NCI-H146 treated with DMSO at 0.1 percent for 48 hours (cell line): ENCODE results near the gene SETD3.

Experiments
- DNase-seq: peaks from one replicate; lab custom pipeline; 2025; ENCODE audit not compliant: unreplicated experiment; lab: John Stamatoyannopoulos, UW

The SETD3 gene

GRCh38 chr14:99397698-99398097 is 83.0 kb downstream of the SETD3 start:
- no peak for DNase-seq

- DNase-seq: no peak
Observed at GRCh38 chr14:99395909-99396530, 84.6 kb downstream of the SETD3 start.

- DNase-seq: no peak
Observed at GRCh38 chr14:99394602-99395156, 86.0 kb downstream of the SETD3 start.

- DNase-seq: no peak
Observed at GRCh38 chr14:99393059-99393655, 87.5 kb downstream of the SETD3 start.

- DNase-seq: no peak
Observed at GRCh38 chr14:99391671-99392070, 89.0 kb downstream of the SETD3 start.

- no peak for DNase-seq
Observed at GRCh38 chr14:99389174-99389826, 91.4 kb downstream of the SETD3 start.

GRCh38 chr14:99388286-99388685 is 92.4 kb downstream of the SETD3 start:
- no peak for DNase-seq

- DNase-seq: no peak
Observed at GRCh38 chr14:99387880-99388279, 92.8 kb downstream of the SETD3 start.

GRCh38 chr14:99384450-99385417 is 95.9 kb downstream of the SETD3 start:
- no peak for DNase-seq

- DNase-seq: no peak
Observed at GRCh38 chr14:99383472-99384449, 96.9 kb downstream of the SETD3 start.

GRCh38 chr14:99382781-99383471 is 97.7 kb downstream of the SETD3 start:
- no peak for DNase-seq

- DNase-seq: no peak
Observed at GRCh38 chr14:99382071-99382470, 98.6 kb downstream of the SETD3 start.

- no peak for DNase-seq
Observed at GRCh38 chr14:99381688-99382060, 99.0 kb downstream of the SETD3 start.

GRCh38 chr14:99380991-99381687 is 99.5 kb downstream of the SETD3 start:
- DNase-seq: no peak

GRCh38 chr14:99380402-99380801 is 100.3 kb downstream of the SETD3 start:
- no peak for DNase-seq

GRCh38 chr14:99378782-99379214 is 101.9 kb downstream of the SETD3 start:
- no peak for DNase-seq

GRCh38 chr14:99377951-99378350 is 102.7 kb downstream of the SETD3 start:
- DNase-seq: no peak

GRCh38 chr14:99374964-99375363 is 105.7 kb downstream of the SETD3 start:
- no peak for DNase-seq
